Gastroesophageal sphincter (tissue), 4 donors: ENCODE data around the gene LRPAP1. TPM values are rescaled to one million over a fixed set of nuclear protein-coding genes. Genes with fewer than 3 reads are reported as not detected.

ENCODE experiments used
- ATAC-seq: fragments of 150-250 bp; one replicate; pipeline ENCODE4 v1.9.1; 2016; ENCODE audit warnings: mild to moderate bottlenecking, moderate library complexity
- H3K27ac ChIP-seq, 4 donors: fragments of 200-600 bp; sonication (generic) in 3 of 4; 1 replicate in 3 of 4; 2 replicates in 1 of 4; pipeline ENCODE4 v1.5.1; 2016 to 2019
- H3K27me3 ChIP-seq: fragments of 200-600 bp; sonication (generic); one replicate; pipeline ENCODE4 v1.5.1; 2019
- H3K36me3 ChIP-seq, 2 donors: fragments of 200-600 bp; sonication (generic); one replicate each; pipeline ENCODE4 v1.5.1; 2019; ENCODE audit warnings: control low read depth in 1 of 2
- H3K4me1 ChIP-seq, 3 donors: fragments of 200-600 bp; sonication (generic); 1 replicate in 2 of 3; 2 replicates in 1 of 3; pipeline ENCODE4 v1.5.1; 2016 to 2019; ENCODE audit warnings: control low read depth in 2 of 3
- H3K4me3 ChIP-seq, 2 donors: fragments of 200-600 bp; sonication (generic); one replicate each; pipeline ENCODE4 v1.5.1; 2019; ENCODE audit warnings: mild to moderate bottlenecking in 1 of 2, moderate library complexity in 1 of 2
- H3K9me3 ChIP-seq, 3 donors: fragments of 200-600 bp; sonication (generic); one replicate each; pipeline ENCODE4 v1.5.1; 2017 to 2019; ENCODE audit warnings: control low read depth in 2 of 3
- EP300 ChIP-seq: sonication (generic); formaldehyde crosslinking; IDR thresholded peaks from one replicate; pipeline ENCODE4 v1.6.1; 2017; ENCODE audit warnings: antibody characterized with exemption, mild to moderate bottlenecking
- POLR2A ChIP-seq, 2 donors: fragments of 450-650 bp; IDR thresholded peaks; one replicate each; pipeline ENCODE4 v1.6.1; 2017; ENCODE audit warnings: antibody characterized with exemption in 2 of 2, mild to moderate bottlenecking in 2 of 2, moderate library complexity in 1 of 2
- POLR2AphosphoS5 ChIP-seq: sonication (generic); formaldehyde crosslinking; IDR thresholded peaks from one replicate; pipeline ENCODE4 v1.6.1; 2017; ENCODE audit warnings: antibody characterized with exemption
- WGBS, 2 donors: methylation state at CpG; one replicate each; pipeline ENCODE4 v1.1.5; 2018; ENCODE audit warnings: low coverage in 1 of 2; 5-methylcytosine and 5-hydroxymethylcytosine counted together
- total RNA-seq, 4 donors: library from RNA; depleted of rRNA; stranded (reverse); fragments of >200 nt; gene quantifications; one replicate each; pipeline ENCODE4 v1.1.0, GENCODE V29; 2016
- TF ChIP-seq, protein P1 (sequence below), 4 experiments: fragments of 200-600 bp in 2 of 4; fragments of 450-650 bp in 2 of 4; sonication (generic) in 1 of 4; IDR thresholded peaks; one replicate each; pipeline ENCODE4 v1.5.1; 2017 to 2019; ENCODE audit warnings: antibody characterized with exemption in 4 of 4, mild to moderate bottlenecking in 2 of 4, moderate library complexity in 2 of 4

Gene LRPAP1
- total RNA-seq, 4 donors from 2014 or later = 180 to 267 (median 201) TPM

DNA sequence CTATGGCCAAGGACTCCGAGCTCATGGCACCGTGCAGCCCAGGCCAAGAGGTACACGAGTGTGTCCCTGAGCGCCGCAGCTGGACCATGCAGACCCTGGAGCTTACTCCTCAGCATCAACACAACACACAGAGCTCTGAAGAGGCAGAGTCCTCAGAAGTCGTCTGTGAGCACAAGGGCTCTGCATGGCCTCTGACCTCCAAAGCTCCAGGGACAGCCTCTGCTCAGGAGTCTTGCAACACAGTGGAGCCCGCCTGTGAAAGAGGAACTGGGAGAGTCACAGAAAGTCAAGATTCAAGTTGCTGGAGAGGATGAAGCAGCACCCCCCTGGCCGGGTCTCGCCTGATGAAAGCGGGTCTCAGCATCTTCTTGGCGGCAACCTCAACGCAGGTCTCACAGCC is 2.9 kb downstream of the LRPAP1 start:
- TF ChIP-seq POLR2AphosphoS5 (no peak), POLR2A (IDR thresholded peaks at IDR 0.05) (no peak), EP300 (no peak)
- TF ChIP-seq, protein P1, sequence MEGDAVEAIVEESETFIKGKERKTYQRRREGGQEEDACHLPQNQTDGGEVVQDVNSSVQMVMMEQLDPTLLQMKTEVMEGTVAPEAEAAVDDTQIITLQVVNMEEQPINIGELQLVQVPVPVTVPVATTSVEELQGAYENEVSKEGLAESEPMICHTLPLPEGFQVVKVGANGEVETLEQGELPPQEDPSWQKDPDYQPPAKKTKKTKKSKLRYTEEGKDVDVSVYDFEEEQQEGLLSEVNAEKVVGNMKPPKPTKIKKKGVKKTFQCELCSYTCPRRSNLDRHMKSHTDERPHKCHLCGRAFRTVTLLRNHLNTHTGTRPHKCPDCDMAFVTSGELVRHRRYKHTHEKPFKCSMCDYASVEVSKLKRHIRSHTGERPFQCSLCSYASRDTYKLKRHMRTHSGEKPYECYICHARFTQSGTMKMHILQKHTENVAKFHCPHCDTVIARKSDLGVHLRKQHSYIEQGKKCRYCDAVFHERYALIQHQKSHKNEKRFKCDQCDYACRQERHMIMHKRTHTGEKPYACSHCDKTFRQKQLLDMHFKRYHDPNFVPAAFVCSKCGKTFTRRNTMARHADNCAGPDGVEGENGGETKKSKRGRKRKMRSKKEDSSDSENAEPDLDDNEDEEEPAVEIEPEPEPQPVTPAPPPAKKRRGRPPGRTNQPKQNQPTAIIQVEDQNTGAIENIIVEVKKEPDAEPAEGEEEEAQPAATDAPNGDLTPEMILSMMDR (IDR thresholded peaks at IDR 0.05) = no peak
- Histone ChIP-seq H3K4me1 (peaks cover 0 to 53% (median 20%) of the 10 kb centered on the region in 3 donors), H3K4me3 (no peak overlapping the region), H3K9me3 (no peaks in the 10 kb centered on the region), H3K27me3 (no peaks in the 10 kb centered on the region), H3K36me3 (peaks cover 0 to 47% of the 10 kb centered on the region in 2 donors), H3K27ac (no peak overlapping the region)
- ATAC-seq = no peak
- WGBS, 2 donors = 75 to 92% methylated on average over 2 to 7 of the region's 12 CpGs

DNA sequence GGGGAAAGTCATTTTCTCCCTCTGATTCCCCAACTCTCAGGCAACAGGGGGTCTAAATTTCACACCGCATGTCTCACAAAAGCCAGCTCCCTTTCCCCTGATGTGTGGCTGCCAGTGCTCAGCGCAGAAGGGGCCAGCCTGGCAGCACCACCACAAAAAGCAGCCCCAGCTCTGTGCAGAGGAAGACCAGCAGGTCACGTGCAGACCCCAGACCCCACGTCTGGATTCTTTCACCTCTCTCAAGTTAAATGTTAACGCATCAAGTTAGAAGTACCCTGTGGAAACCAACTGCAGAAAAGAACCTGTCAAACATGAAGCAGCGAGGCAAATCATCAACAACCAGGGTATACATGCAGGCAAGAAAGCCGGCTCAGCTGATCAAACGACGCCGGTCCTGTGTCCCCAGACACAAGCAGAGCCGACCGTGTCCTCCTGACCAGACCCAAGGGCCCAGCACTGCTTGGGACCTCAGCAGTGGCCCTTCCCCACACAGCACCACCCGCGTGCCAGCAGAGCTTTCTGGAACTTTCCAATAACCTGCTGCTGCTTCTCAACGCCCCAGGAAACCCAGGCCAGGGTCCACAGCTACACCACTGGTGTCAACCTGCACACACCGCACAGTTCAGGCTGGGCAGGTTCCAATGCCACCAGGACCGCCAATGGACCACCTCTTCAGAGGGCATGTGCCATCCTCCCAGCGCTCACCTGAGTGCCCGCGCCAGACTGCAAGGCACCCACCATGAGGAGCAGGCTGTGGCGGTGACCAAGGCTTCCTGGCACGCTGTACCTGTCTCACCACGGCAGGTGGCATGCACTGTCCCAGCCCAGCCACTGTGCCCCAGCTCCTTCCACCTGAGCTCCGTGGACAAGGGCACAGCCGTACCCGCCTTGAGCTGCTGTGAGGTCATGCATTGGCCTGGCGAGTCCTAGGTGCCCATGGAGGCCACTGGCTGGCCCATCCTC is 4.0 kb downstream of the LRPAP1 start:
- peaks cover 0 to 58% of the 10 kb centered on the region in 2 donors for H3K36me3 ChIP-seq
- ATAC-seq = no peak

DNA sequence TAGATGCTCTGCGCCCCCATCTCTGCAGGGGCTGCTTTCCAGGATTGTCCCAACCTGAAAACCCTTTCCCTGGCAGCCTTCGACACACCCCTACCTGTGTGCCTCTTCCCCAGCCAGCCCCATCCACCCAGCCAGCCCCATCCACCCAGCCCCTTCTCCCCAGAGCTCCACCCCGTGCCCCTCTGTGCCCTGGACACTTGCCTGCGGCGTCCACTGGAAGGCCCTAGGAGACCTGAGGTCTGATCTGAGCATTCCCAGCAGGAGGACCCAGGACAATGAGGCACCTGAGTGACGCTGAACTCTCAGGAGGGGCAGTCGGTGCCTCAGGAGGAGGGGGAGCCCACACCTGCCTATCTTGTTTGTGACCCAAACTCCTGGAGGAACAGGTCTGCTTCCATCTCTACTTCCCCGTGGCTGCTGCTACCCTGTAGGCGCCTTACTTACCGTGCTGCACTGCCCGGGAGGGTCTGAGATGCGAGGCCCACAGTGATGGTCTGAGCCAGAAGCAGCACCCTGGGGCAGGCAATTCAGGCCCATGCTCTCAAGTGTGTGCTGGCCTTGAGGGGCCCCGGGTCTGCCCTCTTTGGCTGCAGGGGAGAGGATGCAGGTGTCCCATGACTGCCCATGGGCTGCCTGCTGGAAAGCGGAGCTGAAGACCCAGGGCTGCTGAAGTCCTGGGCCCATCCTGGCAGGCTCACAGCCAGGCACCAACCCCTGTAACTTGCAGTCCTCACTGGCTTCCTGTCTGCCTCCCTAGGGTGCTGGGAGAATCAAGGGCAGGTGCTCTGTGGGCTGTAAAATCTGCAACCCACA is 4.9 kb downstream of the LRPAP1 start:
- WGBS, 2 donors = 86 to 100% methylated on average over 2 of the region's 14 CpGs
- Histone ChIP-seq H3K4me1 (peaks cover 0 to 46% (median 14%) of the 10 kb centered on the region in 3 donors), H3K27me3 (no peaks in the 10 kb centered on the region), H3K9me3 (no peaks in the 10 kb centered on the region), H3K27ac (no peak overlapping the region), H3K36me3 (peaks cover 0 to 67% of the 10 kb centered on the region in 2 donors), H3K4me3 (no peak overlapping the region)
- TF ChIP-seq POLR2A (IDR thresholded peaks at IDR 0.05) (no peak), EP300 (no peak), POLR2AphosphoS5 (no peak)
- TF ChIP-seq, protein P1 (IDR thresholded peaks at IDR 0.05) = no peak
- ATAC-seq = no peak

More for the DNA sequence above, 4.0 kb downstream of the LRPAP1 start:
- WGBS, 2 donors = 92% methylated on average over 12 of the region's 27 CpGs; no CpG with 5 or more reads in 1 of the 2 donors
- Histone ChIP-seq H3K4me3 (no peak overlapping the region), H3K27me3 (no peaks in the 10 kb centered on the region), H3K9me3 (no peaks in the 10 kb centered on the region), H3K27ac (no peak overlapping the region), H3K4me1 (peaks cover 0 to 53% (median 20%) of the 10 kb centered on the region in 3 donors)
- TF ChIP-seq EP300 (no peak), POLR2A (IDR thresholded peaks at IDR 0.05) (no peak), POLR2AphosphoS5 (no peak)
- TF ChIP-seq, protein P1 (IDR thresholded peaks at IDR 0.05) = no peak

DNA sequence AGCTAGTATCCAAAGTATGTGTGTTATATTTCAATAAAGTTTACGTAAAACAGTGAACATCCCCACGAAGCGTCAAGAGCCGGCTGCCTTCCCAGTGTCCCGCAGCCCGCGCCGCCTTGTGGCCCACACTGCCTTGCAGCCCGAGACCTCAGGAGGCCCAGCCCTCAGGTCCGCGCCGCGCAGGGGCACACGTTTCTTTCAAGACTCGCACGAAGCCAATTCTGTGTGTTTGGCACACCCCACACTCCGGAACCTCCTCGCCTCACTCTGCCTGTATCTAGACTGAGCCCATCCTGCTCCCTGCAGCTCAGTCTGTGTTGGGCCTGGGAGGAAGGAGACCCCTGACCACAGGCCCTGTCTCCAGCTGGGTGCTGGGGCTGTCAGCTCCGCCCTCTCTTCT is 5.8 kb downstream of the LRPAP1 start:
- Histone ChIP-seq H3K36me3 (peaks cover 0 to 76% of the 10 kb centered on the region in 2 donors), H3K9me3 (no peaks in the 10 kb centered on the region), H3K4me1 (peaks cover 0 to 43% (median 13%) of the 10 kb centered on the region in 3 donors), H3K4me3 (no peak overlapping the region), H3K27me3 (no peaks in the 10 kb centered on the region), H3K27ac (no peak overlapping the region)
- 85 to 87% methylated on average over 4 to 8 of the region's 19 CpGs for WGBS, 2 donors
- TF ChIP-seq, protein P1 (IDR thresholded peaks at IDR 0.05) = no peak
- TF ChIP-seq EP300 = no peak
- TF ChIP-seq POLR2AphosphoS5 = no peak
- TF ChIP-seq POLR2A (IDR thresholded peaks at IDR 0.05) = no peak
- no peak for ATAC-seq
